Measurements from ENCODE around the gene WNK1. TPM values are rescaled to one million over a fixed set of nuclear protein-coding genes. Genes with fewer than 3 reads are reported as not detected.
A peak's percentile ranks its signal among the peaks of the same experiment; 100 is the strongest.

WNK1 gene
- total RNA-seq, 1 donor from 2014 or later = 71.5 TPM

- H3K27me3 ChIP-seq (ENCODE audit: control insufficient read depth in 3 of 3, insufficient read depth in 3 of 3, low read length in 3 of 3) = no peaks in the 10 kb centered on the region
- no peak overlapping the region for H3K27ac ChIP-seq (ENCODE audit: low read depth, low read length)
- peaks cover 0 to 3% (median 0%) of the 10 kb centered on the region in 3 donors for H3K4me1 ChIP-seq (ENCODE audit: control insufficient read depth in 3 of 3, insufficient read depth in 3 of 3, low read length in 3 of 3)
- H3K4me3 ChIP-seq (ENCODE audit: low read length in 3 of 3) = no peak overlapping the region
- H3K36me3 ChIP-seq (ENCODE audit: control insufficient read depth in 3 of 3, insufficient read depth in 3 of 3, low read length in 3 of 3) = peaks cover 5 to 27% (median 7%) of the 10 kb centered on the region in 3 donors
- H3K9me3 ChIP-seq (ENCODE audit: control insufficient read depth in 3 of 3, low read length in 3 of 3) = no peaks in the 10 kb centered on the region
- peak overlapping the region in 1 of 3 donors; percentile 7 for H3K9ac ChIP-seq (ENCODE audit: low read depth in 1 of 3, low read length in 3 of 3)
These were observed 121.6 kb downstream of the WNK1 start for GRCh38 chr12:873954-874353.

GRCh38 chr12:879641-880040 is 127.3 kb downstream of the WNK1 start:
- peaks cover 50 to 56% (median 53%) of the 10 kb centered on the region in 3 donors for H3K36me3 ChIP-seq (ENCODE audit: control insufficient read depth in 3 of 3, insufficient read depth in 3 of 3, low read length in 3 of 3)

DNA sequence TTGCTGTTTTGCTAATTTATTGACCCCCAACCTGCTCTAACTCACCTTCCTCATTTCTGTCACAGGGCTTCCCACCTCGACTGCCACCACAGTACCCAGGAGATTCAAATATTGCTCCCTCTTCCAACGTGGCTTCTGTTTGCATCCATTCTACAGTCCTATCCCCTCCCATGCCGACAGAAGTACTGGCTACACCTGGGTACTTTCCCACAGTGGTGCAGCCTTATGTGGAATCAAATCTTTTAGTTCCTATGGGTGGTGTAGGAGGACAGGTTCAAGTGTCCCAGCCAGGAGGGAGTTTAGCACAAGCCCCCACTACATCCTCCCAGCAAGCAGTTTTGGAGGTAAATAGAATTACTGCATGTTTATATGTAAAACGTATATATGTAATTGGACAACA is 128.3 kb downstream of the WNK1 start:
- Histone ChIP-seq H3K27ac (ENCODE audit: low read depth, low read length) (no peak overlapping the region), H3K36me3 (ENCODE audit: control insufficient read depth in 3 of 3, insufficient read depth in 3 of 3, low read length in 3 of 3) (peaks cover 57 to 66% (median 63%) of the 10 kb centered on the region in 3 donors), H3K9me3 (ENCODE audit: control insufficient read depth in 3 of 3, low read length in 3 of 3) (no peaks in the 10 kb centered on the region), H3K4me1 (ENCODE audit: control insufficient read depth in 3 of 3, insufficient read depth in 3 of 3, low read length in 3 of 3) (peaks cover 0 to 4% (median 0%) of the 10 kb centered on the region in 3 donors), H3K9ac (ENCODE audit: low read depth in 1 of 3, low read length in 3 of 3) (no peak overlapping the region), H3K27me3 (ENCODE audit: control insufficient read depth in 3 of 3, insufficient read depth in 3 of 3, low read length in 3 of 3) (no peaks in the 10 kb centered on the region), H3K4me3 (ENCODE audit: low read length in 3 of 3) (no peak overlapping the region)

More at GRCh38 chr12:879641-880040, 127.3 kb downstream of the WNK1 start:
- Histone ChIP-seq H3K4me1 (ENCODE audit: control insufficient read depth in 3 of 3, insufficient read depth in 3 of 3, low read length in 3 of 3) (peaks cover 0 to 4% (median 0%) of the 10 kb centered on the region in 3 donors), H3K4me3 (ENCODE audit: low read length in 3 of 3) (no peak overlapping the region), H3K27ac (ENCODE audit: low read depth, low read length) (no peak overlapping the region), H3K9ac (ENCODE audit: low read depth in 1 of 3, low read length in 3 of 3) (no peak overlapping the region), H3K9me3 (ENCODE audit: control insufficient read depth in 3 of 3, low read length in 3 of 3) (no peaks in the 10 kb centered on the region), H3K27me3 (ENCODE audit: control insufficient read depth in 3 of 3, insufficient read depth in 3 of 3, low read length in 3 of 3) (no peaks in the 10 kb centered on the region)

- peaks cover 71 to 97% (median 80%) of the 10 kb centered on the region in 3 donors for H3K36me3 ChIP-seq (ENCODE audit: control insufficient read depth in 3 of 3, insufficient read depth in 3 of 3, low read length in 3 of 3)
- H3K9ac ChIP-seq (ENCODE audit: low read depth in 1 of 3, low read length in 3 of 3) = no peak overlapping the region
- no peaks in the 10 kb centered on the region for H3K9me3 ChIP-seq (ENCODE audit: control insufficient read depth in 3 of 3, low read length in 3 of 3)
- H3K4me3 ChIP-seq (ENCODE audit: low read length in 3 of 3) = no peak overlapping the region
- H3K27me3 ChIP-seq (ENCODE audit: control insufficient read depth in 3 of 3, insufficient read depth in 3 of 3, low read length in 3 of 3) = no peaks in the 10 kb centered on the region
- H3K27ac ChIP-seq (ENCODE audit: low read depth, low read length) = no peak overlapping the region
- peaks cover 0 to under 1% (median 0%) of the 10 kb centered on the region in 3 donors for H3K4me1 ChIP-seq (ENCODE audit: control insufficient read depth in 3 of 3, insufficient read depth in 3 of 3, low read length in 3 of 3)
These were observed 132.5 kb downstream of the WNK1 start for GRCh38 chr12:884746-885414.

DNA sequence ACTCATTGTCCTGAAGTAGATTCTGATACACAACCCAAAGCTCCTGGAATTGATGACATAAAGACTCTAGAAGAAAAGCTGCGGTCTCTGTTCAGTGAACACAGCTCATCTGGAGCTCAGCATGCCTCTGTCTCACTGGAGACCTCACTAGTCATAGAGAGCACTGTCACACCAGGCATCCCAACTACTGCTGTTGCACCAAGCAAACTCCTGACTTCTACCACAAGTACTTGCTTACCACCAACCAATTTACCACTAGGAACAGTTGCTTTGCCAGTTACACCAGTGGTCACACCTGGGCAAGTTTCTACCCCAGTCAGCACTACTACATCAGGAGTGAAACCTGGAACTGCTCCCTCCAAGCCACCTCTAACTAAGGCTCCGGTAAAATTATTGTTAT is 133.3 kb downstream of the WNK1 start:
- no peak overlapping the region for H3K4me3 ChIP-seq (ENCODE audit: low read length in 3 of 3)
- no peak overlapping the region for H3K9ac ChIP-seq (ENCODE audit: low read depth in 1 of 3, low read length in 3 of 3)
- H3K36me3 ChIP-seq (ENCODE audit: control insufficient read depth in 3 of 3, insufficient read depth in 3 of 3, low read length in 3 of 3) = peaks cover 71 to 98% (median 84%) of the 10 kb centered on the region in 3 donors
- no peaks in the 10 kb centered on the region for H3K4me1 ChIP-seq (ENCODE audit: control insufficient read depth in 3 of 3, insufficient read depth in 3 of 3, low read length in 3 of 3)
- H3K9me3 ChIP-seq (ENCODE audit: control insufficient read depth in 3 of 3, low read length in 3 of 3) = no peaks in the 10 kb centered on the region
- no peak overlapping the region for H3K27ac ChIP-seq (ENCODE audit: low read depth, low read length)
- no peaks in the 10 kb centered on the region for H3K27me3 ChIP-seq (ENCODE audit: control insufficient read depth in 3 of 3, insufficient read depth in 3 of 3, low read length in 3 of 3)

GRCh38 chr12:886206-886605 is 133.8 kb downstream of the WNK1 start:
- Histone ChIP-seq H3K27ac (ENCODE audit: low read depth, low read length) (no peak overlapping the region), H3K9ac (ENCODE audit: low read depth in 1 of 3, low read length in 3 of 3) (no peak overlapping the region), H3K4me1 (ENCODE audit: control insufficient read depth in 3 of 3, insufficient read depth in 3 of 3, low read length in 3 of 3) (no peaks in the 10 kb centered on the region), H3K27me3 (ENCODE audit: control insufficient read depth in 3 of 3, insufficient read depth in 3 of 3, low read length in 3 of 3) (no peaks in the 10 kb centered on the region), H3K9me3 (ENCODE audit: control insufficient read depth in 3 of 3, low read length in 3 of 3) (no peaks in the 10 kb centered on the region), H3K36me3 (ENCODE audit: control insufficient read depth in 3 of 3, insufficient read depth in 3 of 3, low read length in 3 of 3) (peaks cover 66 to 94% (median 82%) of the 10 kb centered on the region in 3 donors), H3K4me3 (ENCODE audit: low read length in 3 of 3) (no peak overlapping the region)

- H3K36me3 ChIP-seq (ENCODE audit: control insufficient read depth in 3 of 3, insufficient read depth in 3 of 3, low read length in 3 of 3) = peaks cover 20 to 56% (median 52%) of the 10 kb centered on the region in 3 donors
- H3K9me3 ChIP-seq (ENCODE audit: control insufficient read depth in 3 of 3, low read length in 3 of 3) = no peaks in the 10 kb centered on the region
- no peaks in the 10 kb centered on the region for H3K27me3 ChIP-seq (ENCODE audit: control insufficient read depth in 3 of 3, insufficient read depth in 3 of 3, low read length in 3 of 3)
- H3K9ac ChIP-seq (ENCODE audit: low read depth in 1 of 3, low read length in 3 of 3) = no peak overlapping the region
- H3K4me1 ChIP-seq (ENCODE audit: control insufficient read depth in 3 of 3, insufficient read depth in 3 of 3, low read length in 3 of 3) = no peaks in the 10 kb centered on the region
- no peak overlapping the region for H3K27ac ChIP-seq (ENCODE audit: low read depth, low read length)
- H3K4me3 ChIP-seq (ENCODE audit: low read length in 3 of 3) = no peak overlapping the region
These were observed 141.8 kb downstream of the WNK1 start for GRCh38 chr12:894226-894625.

DNA sequence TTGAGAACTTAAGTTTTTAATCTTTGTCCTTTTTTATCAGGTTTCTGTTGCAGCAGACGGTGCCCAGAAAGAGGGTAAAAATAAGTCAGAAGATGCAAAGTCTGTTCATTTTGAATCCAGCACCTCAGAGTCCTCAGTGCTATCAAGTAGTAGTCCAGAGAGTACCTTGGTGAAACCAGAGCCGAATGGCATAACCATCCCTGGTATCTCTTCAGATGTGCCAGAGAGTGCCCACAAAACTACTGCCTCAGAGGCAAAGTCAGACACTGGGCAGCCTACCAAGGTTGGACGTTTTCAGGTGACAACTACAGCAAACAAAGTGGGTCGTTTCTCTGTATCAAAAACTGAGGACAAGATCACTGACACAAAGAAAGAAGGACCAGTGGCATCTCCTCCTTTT is 143.7 kb downstream of the WNK1 start:
- Histone ChIP-seq H3K27me3 (ENCODE audit: control insufficient read depth in 3 of 3, insufficient read depth in 3 of 3, low read length in 3 of 3) (no peaks in the 10 kb centered on the region), H3K9ac (ENCODE audit: low read depth in 1 of 3, low read length in 3 of 3) (no peak overlapping the region), H3K27ac (ENCODE audit: low read depth, low read length) (no peak overlapping the region), H3K36me3 (ENCODE audit: control insufficient read depth in 3 of 3, insufficient read depth in 3 of 3, low read length in 3 of 3) (peaks cover 21 to 58% (median 54%) of the 10 kb centered on the region in 3 donors), H3K4me1 (ENCODE audit: control insufficient read depth in 3 of 3, insufficient read depth in 3 of 3, low read length in 3 of 3) (no peaks in the 10 kb centered on the region), H3K9me3 (ENCODE audit: control insufficient read depth in 3 of 3, low read length in 3 of 3) (no peaks in the 10 kb centered on the region), H3K4me3 (ENCODE audit: low read length in 3 of 3) (no peak overlapping the region)

DNA sequence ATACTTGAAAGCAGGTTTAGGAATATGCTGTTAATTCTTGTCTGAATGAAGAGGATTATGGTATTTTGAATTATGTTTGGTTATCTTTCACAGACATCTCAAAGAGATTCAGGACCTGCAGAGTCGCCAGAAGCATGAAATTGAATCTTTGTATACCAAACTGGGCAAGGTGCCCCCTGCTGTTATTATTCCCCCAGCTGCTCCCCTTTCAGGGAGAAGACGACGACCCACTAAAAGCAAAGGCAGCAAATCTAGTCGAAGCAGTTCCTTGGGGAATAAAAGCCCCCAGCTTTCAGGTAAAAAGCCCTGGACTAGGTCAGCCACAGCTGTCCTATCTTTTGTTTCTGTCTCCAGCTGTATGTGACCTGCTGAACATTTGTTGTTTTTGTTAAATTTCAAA is 145.0 kb downstream of the WNK1 start:
- Histone ChIP-seq H3K4me1 (ENCODE audit: control insufficient read depth in 3 of 3, insufficient read depth in 3 of 3, low read length in 3 of 3) (no peaks in the 10 kb centered on the region), H3K36me3 (ENCODE audit: control insufficient read depth in 3 of 3, insufficient read depth in 3 of 3, low read length in 3 of 3) (peaks cover 24 to 70% (median 64%) of the 10 kb centered on the region in 3 donors), H3K27ac (ENCODE audit: low read depth, low read length) (no peak overlapping the region), H3K27me3 (ENCODE audit: control insufficient read depth in 3 of 3, insufficient read depth in 3 of 3, low read length in 3 of 3) (no peaks in the 10 kb centered on the region), H3K9me3 (ENCODE audit: control insufficient read depth in 3 of 3, low read length in 3 of 3) (no peaks in the 10 kb centered on the region), H3K4me3 (ENCODE audit: low read length in 3 of 3) (no peak overlapping the region), H3K9ac (ENCODE audit: low read depth in 1 of 3, low read length in 3 of 3) (no peak overlapping the region)

GRCh38 chr12:902581-902980 is 150.2 kb downstream of the WNK1 start:
- H3K27ac ChIP-seq (ENCODE audit: low read depth, low read length) = no peak overlapping the region
- peaks cover 35 to 75% (median 65%) of the 10 kb centered on the region in 3 donors for H3K36me3 ChIP-seq (ENCODE audit: control insufficient read depth in 3 of 3, insufficient read depth in 3 of 3, low read length in 3 of 3)
- no peaks in the 10 kb centered on the region for H3K27me3 ChIP-seq (ENCODE audit: control insufficient read depth in 3 of 3, insufficient read depth in 3 of 3, low read length in 3 of 3)
- H3K4me1 ChIP-seq (ENCODE audit: control insufficient read depth in 3 of 3, insufficient read depth in 3 of 3, low read length in 3 of 3) = no peaks in the 10 kb centered on the region
- no peak overlapping the region for H3K4me3 ChIP-seq (ENCODE audit: low read length in 3 of 3)
- no peaks in the 10 kb centered on the region for H3K9me3 ChIP-seq (ENCODE audit: control insufficient read depth in 3 of 3, low read length in 3 of 3)
- no peak overlapping the region for H3K9ac ChIP-seq (ENCODE audit: low read depth in 1 of 3, low read length in 3 of 3)
